Parathyroid adenoma (tissue), 2 donors: ENCODE results near the gene METTL13.

Experiments used
- H2AFZ ChIP-seq: fragments of 300-600 bp; sonication (generic); one replicate; pipeline ENCODE4 v1.7.0; 2017; ENCODE audit warnings: antibody characterized with exemption, mild to moderate bottlenecking
- H3K27ac ChIP-seq: fragments of 300-600 bp; sonication (generic); one replicate; pipeline ENCODE4 v1.7.0; 2017
- H3K27me3 ChIP-seq: fragments of 300-600 bp; sonication (generic); one replicate; pipeline ENCODE4 v1.7.0; 2017; ENCODE audit warnings: low read length; ENCODE audit not compliant: control insufficient read depth, insufficient read depth
- H3K36me3 ChIP-seq: fragments of 300-600 bp; sonication (generic); one replicate; pipeline ENCODE4 v1.7.0; 2017; ENCODE audit warnings: low read length; ENCODE audit not compliant: control insufficient read depth, insufficient read depth
- H3K4me1 ChIP-seq: fragments of 300-600 bp; sonication (generic); one replicate; pipeline ENCODE4 v1.7.0; 2017; ENCODE audit warnings: control low read depth
- H3K4me2 ChIP-seq: fragments of 300-600 bp; sonication (generic); one replicate; pipeline ENCODE4 v1.7.0; 2017; ENCODE audit warnings: low read length
- H3K4me3 ChIP-seq: fragments of 300-600 bp; sonication (generic); one replicate; pipeline ENCODE4 v1.7.0; 2017; ENCODE audit warnings: low read depth, low read length
- H3K79me2 ChIP-seq: fragments of 300-600 bp; sonication (generic); one replicate; pipeline ENCODE4 v1.7.0; 2017; ENCODE audit warnings: control low read depth
- H3K9ac ChIP-seq: fragments of 300-600 bp; sonication (generic); one replicate; pipeline ENCODE4 v1.7.0; 2017; ENCODE audit warnings: mild to moderate bottlenecking
- H3K9me3 ChIP-seq: fragments of 300-600 bp; sonication (generic); one replicate; pipeline ENCODE4 v1.7.0; 2017; ENCODE audit warnings: low read length; ENCODE audit not compliant: control insufficient read depth
- TF ChIP-seq, protein P1 (sequence below): fragments of 300-600 bp; sonication (generic); IDR thresholded peaks from one replicate; pipeline ENCODE4 v1.7.0; 2017; ENCODE audit warnings: antibody characterized with exemption, mild to moderate bottlenecking
- donor health status: primary hyperparathyroidism.

The METTL13 gene

GRCh38 chr1:171841931-171842761, 60.7 kb downstream of the METTL13 start:
- peak overlapping the region; percentile 1 for H3K27ac ChIP-seq

GRCh38 chr1:171844381-171844780, 62.9 kb downstream of the METTL13 start:
- Histone ChIP-seq H3K4me1 (no peaks in the 10 kb centered on the region), H3K4me3 (no peak overlapping the region), H3K27me3 (no peaks in the 10 kb centered on the region), H3K27ac (no peak overlapping the region), H2AFZ (no peak overlapping the region), H3K9me3 (no peaks in the 10 kb centered on the region), H3K4me2 (no peak overlapping the region), H3K36me3 (no peaks in the 10 kb centered on the region), H3K9ac (no peak overlapping the region), H3K79me2 (no peaks in the 10 kb centered on the region)
- TF ChIP-seq, protein P1, sequence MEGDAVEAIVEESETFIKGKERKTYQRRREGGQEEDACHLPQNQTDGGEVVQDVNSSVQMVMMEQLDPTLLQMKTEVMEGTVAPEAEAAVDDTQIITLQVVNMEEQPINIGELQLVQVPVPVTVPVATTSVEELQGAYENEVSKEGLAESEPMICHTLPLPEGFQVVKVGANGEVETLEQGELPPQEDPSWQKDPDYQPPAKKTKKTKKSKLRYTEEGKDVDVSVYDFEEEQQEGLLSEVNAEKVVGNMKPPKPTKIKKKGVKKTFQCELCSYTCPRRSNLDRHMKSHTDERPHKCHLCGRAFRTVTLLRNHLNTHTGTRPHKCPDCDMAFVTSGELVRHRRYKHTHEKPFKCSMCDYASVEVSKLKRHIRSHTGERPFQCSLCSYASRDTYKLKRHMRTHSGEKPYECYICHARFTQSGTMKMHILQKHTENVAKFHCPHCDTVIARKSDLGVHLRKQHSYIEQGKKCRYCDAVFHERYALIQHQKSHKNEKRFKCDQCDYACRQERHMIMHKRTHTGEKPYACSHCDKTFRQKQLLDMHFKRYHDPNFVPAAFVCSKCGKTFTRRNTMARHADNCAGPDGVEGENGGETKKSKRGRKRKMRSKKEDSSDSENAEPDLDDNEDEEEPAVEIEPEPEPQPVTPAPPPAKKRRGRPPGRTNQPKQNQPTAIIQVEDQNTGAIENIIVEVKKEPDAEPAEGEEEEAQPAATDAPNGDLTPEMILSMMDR = no peak

More at GRCh38 chr1:171841931-171842761, 60.7 kb downstream of the METTL13 start:
- TF ChIP-seq, protein P1 = no peak
- Histone ChIP-seq H2AFZ (peak overlapping the region; percentile 95), H3K79me2 (no peaks in the 10 kb centered on the region), H3K9me3 (no peaks in the 10 kb centered on the region), H3K4me1 (no peaks in the 10 kb centered on the region), H3K36me3 (no peaks in the 10 kb centered on the region), H3K4me3 (peak overlapping the region; percentile 59), H3K9ac (no peak overlapping the region), H3K27me3 (no peaks in the 10 kb centered on the region), H3K4me2 (peak overlapping the region; percentile 95)

GRCh38 chr1:171845998-171846397, 64.5 kb downstream of the METTL13 start:
- TF ChIP-seq, protein P1 = no peak
- H3K79me2 ChIP-seq = no peaks in the 10 kb centered on the region

More at GRCh38 chr1:171845998-171846397, 64.5 kb downstream of the METTL13 start:
- Histone ChIP-seq H3K4me1 (no peaks in the 10 kb centered on the region), H3K4me2 (no peak overlapping the region), H3K9ac (no peak overlapping the region), H2AFZ (no peak overlapping the region), H3K36me3 (no peaks in the 10 kb centered on the region), H3K27me3 (no peaks in the 10 kb centered on the region), H3K9me3 (no peaks in the 10 kb centered on the region), H3K4me3 (no peak overlapping the region), H3K27ac (no peak overlapping the region)
